GM19468 (cell line): ENCODE data around the gene APOBEC3H.
"Not testable (repeated sequence)": the region's sequence is repeated elsewhere in the genome, so short reads cannot be mapped to it uniquely, and the experiment has no call there.

Source experiments
- ATAC-seq: cut with Tn5 transposase; IDR thresholded peaks from one replicate; pipeline ENCODE4 v1.9.1; 2021; ENCODE audit warnings: mild to moderate bottlenecking, moderate library complexity, moderate number of reproducible peaks; ENCODE audit not compliant: unreplicated experiment; ENCODE audit errors: extremely low read depth

The APOBEC3H gene

DNA sequence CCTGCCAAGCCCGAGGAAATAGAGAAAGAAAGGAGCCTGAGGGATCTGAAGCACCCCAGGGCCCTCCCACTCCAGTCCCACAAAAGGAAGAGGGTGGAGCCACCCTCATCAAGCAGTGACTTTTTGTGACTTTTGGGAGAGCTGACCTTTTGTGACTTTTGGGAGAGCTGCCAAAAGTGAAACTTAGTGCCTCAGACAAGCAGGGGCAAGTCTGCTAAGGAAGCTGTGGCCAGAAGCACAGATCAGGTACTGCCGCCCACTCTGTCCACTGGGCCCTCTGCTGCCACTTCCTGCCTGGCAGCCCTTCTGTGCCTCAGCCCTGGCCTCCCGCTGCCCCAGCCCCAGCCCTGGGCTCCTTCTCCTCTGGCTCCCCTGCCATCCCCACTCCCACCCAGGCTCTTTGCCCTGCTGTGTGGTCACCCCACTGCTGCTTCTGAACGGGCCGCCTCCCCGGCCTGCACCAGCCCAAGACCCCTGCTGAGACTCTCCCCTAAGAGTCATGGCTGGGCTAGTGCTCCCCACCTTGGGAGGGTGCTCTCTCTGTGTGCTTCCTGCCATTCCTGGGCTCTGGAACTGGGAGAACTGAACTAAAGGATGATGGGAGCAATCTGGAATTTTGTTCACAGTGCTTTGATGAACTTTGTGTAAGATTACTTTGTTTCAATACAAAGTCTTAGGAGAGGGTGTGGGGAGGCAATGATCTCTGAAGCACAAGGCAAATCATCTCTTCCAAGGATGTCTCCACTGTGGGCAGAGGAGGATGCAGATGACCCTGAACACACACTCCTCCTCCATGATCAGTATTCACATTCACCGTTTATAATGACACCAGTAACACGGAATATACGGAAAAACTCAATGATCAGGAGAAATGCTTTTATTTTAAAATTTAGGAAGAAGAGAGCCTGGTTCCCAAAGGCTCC lies at the start of gene APOBEC3H:
TSS of gene APOBEC3H (plus strand) at position 147 of the 923 bp plus-strand sequence. CDS start 3,035 bp downstream, outside the sequence.
- no peak for ATAC-seq

DNA sequence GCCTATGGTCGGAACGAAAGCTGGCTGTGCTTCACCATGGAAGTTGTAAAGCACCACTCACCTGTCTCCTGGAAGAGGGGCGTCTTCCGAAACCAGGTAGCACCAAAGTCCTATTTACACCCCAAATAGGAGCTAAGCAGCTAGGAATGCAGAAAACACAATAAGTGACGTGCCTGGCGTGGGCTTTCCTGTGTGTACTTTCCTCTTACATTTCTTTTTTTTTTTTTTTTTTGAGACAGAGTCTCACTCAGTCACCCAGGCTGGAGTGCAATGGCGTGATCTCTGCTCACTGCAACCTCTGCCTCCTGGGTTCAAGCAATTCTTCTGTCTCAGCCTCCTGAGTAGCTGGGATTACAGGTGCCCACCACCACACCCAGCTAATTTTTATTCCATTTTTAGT lies 47.6 kb upstream of the APOBEC3H start:
- ATAC-seq = not testable (repeated sequence)

DNA sequence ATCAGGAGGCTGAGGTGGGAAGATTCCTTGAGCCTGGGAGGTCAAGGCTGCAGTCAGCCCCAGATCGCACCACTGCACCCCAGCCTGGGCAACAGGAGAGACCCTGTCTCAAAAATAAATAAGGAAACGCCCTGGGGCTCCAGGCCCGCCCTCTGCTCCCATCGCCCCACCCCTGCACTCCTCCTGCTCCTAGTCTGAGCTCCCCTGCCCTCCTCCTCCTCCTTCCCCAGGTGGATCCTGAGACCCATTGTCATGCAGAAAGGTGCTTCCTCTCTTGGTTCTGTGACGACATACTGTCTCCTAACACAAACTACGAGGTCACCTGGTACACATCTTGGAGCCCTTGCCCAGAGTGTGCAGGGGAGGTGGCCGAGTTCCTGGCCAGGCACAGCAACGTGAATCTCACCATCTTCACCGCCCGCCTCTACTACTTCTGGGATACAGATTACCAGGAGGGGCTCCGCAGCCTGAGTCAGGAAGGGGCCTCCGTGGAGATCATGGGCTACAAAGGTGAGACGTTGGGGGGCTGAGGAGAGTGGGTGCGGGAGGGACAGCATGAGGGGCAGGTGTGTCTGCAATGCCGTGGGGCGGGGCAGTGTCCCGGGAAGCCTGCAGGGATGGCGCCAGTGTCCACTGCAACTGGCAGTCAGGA lies 45.1 kb upstream of the APOBEC3H start:
- ATAC-seq = not testable (repeated sequence)

DNA sequence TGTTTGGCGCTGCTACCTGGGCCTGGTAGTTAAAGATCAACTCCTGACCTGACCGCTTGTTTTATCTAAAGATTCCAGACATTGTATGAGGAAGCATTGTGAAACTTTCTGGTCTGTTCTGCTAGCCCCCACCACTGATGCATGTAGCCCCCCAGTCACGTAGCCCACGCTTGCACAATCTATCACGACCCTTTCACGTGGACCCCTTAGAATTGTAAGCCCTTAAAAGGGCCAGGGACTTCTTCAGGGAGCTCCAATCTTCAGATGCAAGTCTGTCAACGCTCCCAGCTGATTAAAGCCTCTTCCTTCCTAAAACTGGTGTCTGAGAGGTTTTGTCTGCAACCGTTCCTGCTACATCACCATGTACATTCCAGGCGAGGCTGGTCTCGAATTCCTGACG lies 41.4 kb upstream of the APOBEC3H start:
- ATAC-seq = no peak

DNA sequence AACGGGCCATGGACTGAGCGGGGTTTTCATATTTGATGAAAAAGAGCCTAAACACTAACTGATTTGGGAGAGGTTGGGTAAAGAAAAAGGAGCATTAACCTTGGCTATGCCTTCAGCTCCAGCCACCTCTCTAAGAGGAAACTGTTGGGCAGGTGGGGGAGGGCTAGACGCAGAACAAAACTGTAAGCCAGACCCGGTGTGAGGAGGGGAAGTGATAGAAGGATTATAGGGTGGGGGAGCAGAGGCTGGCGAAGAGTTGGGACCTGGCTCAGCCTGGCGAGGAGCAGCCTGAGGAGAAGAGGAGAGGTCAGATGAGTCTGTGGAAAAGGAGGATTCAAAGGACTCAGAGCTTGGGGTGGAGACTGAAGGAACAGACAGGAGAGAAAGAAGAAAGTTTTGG lies 35.8 kb upstream of the APOBEC3H start:
- not testable (repeated sequence) for ATAC-seq

DNA sequence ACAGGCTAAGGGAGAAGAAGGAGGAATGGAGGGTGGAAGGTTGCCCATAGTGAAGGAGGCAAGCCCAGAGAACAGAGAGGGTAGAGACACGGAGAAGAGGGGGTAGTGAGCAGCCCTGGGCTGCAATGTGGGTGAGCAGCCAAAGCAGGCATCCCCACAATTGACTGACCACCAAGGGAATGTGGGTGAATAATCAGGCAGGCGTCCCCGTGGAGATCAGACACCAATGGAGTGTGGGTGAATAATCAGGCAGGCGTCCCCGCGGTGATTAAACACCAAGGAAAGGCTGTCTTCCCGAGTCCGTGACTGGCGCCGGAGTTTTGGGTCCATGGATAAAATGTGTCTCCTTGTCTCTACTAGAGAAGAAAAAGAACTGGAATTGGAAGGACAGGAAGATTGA lies 35.1 kb upstream of the APOBEC3H start:
- not testable (repeated sequence) for ATAC-seq

DNA sequence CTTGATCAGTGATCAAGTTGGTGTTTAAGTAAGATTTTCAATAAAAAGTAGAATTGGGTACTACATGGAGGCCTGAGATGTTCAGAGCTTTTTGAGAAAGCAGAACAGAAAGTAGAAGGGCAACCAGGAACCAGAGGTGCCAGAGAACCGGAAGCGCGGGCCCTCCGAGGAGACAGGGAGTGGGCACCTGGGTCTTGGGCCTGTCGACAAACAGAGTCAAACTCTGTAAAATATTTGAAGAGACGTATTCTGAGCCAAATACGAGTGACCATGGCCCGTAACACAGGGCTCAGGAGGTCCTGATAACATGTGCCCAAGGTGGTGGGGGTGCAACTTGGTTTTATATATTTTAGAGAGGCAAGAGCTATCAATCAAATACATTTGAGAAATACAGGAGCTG lies 33.1 kb upstream of the APOBEC3H start:
- not testable (repeated sequence) for ATAC-seq

DNA sequence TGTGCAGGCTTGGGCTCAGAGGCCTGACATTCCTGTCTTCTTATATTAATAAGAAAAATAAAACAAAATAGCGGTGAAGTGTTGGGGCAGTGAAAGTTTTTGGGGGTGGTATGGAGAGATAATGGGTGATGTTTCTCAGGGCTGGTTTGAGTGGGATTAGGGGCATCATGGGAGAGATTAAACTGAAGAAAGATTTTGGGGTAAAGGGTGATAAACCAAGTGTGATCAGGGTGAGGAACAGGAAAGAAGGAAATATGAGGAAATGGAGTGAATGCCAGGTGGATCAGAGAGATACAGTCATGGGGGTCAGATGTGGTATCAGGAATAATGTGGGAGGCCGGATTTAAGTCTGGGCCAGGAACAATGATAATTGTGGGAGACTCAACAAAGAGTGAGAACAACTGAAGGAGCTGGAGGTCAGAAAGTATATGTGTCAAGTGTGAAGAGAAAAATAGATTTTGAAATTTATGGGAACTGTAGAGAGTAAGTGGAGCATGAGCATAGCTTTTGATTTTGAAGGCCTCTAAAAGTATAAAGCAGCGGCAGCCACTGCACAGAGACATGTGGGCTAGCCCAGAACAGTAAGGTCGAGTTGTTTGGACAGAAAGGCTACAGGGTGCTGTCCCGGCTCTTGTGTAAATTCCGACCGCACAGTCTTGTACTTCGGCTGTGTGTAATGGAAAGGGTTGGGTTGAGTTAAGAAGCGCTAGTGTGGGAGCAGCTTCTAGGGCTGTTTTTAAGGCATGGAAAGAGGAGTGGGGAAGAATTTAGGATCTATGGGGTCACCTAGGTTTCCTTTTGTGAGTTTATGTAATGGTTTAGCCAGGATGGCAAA lies 30.4 kb upstream of the APOBEC3H start:
- not testable (repeated sequence) for ATAC-seq

DNA sequence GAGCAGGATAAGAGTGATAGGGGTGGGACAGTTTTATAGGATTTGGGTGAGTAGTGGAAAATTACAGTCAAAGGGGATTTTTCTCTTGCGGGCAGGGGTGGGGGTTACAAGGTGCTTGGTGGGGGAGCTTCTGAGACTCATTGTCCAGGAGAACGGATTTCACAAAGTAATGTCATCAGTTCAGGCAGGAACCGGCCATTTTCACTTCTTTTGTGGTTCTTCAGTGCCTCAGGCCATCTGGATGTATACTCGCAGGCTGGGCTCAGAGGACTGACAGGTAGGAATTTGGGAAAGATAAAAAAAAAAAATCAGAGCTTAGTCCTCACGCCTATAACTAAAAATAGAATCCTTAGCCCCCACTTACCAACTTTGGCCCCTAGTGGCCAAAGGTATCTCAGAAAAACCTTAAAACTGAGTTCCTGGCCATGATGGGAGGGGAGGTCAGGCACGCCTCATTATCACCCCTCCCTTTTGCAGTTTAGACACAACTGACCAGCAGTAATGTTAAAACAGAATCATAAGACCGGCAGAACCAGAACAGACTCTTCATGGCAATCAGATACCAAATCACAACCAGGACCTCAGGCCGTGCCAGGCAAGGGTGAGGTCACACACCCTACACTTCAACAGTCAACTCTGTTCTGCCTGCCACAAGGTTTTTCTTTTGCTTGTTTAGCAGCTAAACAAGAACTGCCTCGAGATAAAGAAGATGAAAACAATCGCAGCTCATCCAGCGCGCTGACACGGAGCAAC lies 28.8 kb upstream of the APOBEC3H start:
- ATAC-seq = no peak

DNA sequence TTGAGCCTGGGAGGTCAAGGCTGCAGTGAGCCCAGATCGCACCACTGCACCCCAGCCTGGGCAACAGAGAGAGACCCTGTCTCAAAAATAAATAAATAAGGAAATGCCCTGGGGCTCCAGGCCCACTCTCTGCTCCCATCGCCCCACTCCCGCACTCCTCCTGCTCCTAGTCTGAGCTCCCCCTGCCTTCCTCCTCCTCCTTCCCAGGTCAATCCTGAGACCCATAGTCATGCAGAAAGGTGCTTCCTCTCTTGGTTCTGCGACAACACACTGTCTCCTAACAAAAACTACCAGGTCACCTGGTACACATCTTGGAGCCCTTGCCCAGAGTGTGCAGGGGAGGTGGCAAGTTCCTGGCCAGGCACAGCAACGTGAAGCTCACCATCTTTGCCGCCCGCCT lies 26.9 kb upstream of the APOBEC3H start:
- ATAC-seq = no peak

DNA sequence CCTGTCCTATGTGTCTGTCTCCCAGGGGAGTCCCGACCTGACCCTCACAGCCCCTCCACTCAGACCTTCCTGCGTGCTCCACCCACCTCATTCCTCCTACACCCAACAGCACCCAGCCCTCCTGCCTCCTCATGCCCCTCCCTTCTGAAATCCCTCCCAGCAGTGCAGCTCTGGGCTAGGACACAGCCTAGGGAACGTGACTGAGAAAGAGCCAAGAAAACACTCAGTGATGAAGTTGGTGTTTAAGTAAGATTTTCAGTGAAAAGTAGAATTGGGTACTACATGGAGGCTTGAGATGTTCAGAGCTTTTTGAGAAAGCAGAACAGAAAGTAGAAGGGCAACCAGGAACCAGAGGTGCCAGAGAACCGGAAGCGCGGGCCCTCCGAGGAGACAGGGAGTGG lies 24.5 kb upstream of the APOBEC3H start:
- ATAC-seq = not testable (repeated sequence)

DNA sequence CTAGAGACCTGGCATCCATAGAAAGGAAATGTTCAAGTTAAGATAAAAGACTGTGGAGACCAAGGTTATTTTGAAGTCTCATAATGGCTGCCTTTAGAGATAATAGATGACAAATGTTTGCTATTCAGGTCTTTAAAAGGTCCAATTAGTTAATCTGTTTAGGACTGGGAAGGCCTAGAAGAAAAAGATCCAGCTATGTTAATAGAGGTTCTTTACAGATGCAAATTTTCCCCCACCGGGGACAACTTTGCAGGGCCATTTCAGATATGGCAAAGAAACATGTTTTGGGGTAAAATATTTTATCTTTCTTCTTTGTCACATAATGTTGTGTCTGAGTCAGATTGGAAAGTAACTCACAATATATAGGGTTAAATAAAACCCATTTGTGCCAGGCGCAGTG lies 23.1 kb upstream of the APOBEC3H start:
- ATAC-seq = no peak

DNA sequence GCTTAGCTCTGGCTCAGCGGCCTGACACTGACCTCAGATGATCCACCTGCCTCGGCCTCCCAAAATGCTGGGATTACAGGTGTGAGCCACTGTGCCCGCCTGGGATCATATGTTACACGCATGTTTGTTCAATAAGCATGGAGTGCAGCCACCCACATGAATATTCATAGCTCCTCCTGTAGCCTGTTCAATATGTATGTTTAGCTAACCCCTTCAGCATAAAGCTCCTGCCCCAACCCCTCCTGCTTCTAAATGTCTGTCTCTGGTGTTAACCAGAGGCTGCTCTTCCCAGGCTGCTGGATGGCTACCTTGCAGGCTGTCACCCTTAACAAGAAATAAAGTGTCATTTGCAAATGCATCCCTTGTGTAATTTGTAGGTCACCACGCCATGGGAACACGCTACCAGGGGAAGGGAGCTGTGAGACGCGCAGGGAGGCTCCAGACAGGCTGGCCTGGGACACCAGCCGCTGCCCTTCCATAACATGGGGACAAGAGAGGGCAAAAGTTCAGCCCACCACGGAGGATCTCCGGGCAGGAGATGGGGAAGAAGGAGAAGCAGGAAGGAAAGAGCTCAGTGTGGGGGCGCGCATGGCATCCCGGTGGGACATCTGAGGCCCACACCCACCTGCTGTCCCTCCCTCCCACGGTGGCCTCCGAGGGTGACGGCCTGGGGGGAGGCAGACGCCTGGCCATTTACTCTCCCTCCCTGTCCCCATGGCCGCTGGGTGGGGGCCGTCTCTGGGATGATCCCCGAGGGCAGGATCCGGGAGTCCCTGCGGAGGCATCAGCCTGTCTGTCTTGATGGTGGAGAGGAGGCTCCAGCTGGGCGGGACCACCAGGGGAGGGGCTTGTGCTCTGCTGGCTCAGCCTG lies 20.7 kb upstream of the APOBEC3H start:
- ATAC-seq = not testable (repeated sequence)

DNA sequence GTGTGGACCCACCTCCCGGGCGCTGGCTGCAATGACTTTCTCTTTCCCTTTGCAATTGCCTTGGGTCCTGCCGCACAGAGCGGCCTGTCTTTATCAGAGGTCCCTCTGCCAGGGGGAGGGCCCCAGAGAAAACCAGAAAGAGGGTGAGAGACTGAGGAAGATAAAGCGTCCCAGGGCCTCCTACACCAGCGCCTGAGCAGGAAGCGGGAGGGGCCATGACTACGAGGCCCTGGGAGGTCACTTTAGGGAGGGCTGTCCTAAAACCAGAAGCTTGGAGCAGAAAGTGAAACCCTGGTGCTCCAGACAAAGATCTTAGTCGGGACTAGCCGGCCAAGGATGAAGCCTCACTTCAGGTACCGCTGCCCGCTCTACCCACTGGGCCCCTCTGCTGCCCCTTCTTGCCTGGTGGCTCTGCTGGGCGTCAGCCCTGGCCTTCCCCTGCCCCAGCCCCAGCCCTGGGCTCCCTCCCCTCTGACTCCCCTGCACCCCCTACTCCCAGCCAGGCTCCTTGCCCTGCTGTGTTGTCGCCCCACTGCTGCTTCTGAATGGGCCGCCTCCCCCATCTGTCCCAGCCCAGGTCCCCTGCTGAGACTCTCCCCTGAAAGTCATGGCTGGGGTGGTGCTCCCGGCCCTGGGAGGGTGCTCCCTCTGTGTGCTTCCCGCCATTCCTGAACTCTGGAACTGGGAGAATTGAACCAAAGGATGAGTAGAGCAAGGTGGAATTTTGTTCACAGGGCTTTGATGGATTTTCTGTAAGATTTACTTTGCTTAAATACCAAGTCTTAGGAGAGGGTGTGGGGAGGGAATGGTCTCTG lies 19.8 kb upstream of the APOBEC3H start, which contains the start of gene APOBEC3G:
TSS of gene APOBEC3G (plus strand) at position 250 of the 815 bp plus-strand sequence. CDS start at position 337, 87 bp downstream.
- peak; percentile 79 for ATAC-seq

DNA sequence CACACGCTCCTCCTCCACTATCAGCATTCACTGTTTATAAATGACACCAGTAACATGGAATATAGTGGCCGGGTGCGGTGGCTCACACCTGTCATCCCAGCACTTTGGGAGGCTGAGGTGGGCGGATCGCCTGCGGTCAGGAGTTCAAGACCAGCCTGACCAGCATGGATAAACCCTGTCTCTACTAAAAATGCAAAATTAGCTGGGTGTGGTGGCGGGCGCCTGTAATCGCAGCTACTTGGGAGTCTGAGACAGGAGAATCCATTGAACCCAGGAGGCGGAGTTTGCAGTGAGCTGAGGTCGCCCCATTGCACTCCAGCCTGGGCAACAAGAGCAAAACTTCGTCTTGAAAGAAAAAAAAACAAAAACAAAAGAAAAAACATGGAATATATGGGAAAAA lies 19.1 kb upstream of the APOBEC3H start:
- ATAC-seq = not testable (repeated sequence)

DNA sequence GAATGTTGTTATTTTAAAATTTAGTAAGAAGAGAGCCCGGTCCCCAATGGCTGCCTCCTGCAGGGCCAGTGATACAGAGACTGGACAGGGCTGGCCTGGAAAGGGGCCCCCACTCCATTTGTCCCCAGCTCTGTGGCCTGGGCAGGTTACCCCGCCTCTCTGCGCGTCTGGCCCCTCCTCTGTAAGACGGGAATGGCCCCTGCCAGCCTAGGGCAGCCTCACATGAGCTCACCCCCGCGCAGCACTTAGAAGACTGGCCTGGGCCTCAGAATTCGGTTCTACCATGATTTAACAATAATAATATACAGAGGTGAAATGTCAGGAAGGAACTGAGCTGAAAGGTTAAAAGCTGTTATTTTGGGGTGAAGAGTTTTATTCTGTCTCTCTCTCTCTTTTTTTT lies 18.7 kb upstream of the APOBEC3H start:
- ATAC-seq = no peak

DNA sequence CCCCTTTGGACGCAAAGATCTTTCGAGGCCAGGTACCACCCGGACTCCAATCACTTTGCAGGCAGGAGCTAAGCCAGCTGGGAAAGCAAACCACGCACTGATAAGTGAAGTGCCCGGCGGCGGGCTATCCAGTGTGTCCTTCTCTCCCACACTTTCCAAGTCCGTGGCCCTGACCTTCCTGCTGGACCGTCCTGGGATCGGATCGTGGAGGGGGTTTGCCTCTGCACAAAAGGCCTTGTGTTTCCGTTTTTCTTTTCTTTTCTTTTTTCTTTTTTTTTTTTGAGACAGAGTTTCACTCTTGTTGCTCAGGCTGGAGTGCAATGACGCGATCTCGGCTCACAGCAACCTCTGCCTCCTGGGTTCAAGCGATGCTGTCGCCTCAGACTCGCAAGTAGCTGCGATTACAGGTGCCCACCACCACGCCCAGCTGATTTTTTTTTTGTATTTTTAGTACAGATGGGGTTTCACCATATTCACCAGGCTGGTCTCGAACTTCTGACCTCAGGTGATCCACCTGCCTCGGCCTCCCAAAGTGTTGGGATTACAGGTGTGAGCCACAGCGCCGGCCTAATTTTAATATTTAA lies 17.9 kb upstream of the APOBEC3H start:
- not testable (repeated sequence) for ATAC-seq
